NCI-H2196 treated with DMSO at 0.1 percent for 48 hours (cell line): ENCODE measurements around the gene PADI4.
"Not testable (repeated sequence)": the region's sequence is repeated elsewhere in the genome, so short reads cannot be mapped to it uniquely, and the experiment has no call there.

Experiments
- DNase-seq: peaks from one replicate; lab custom pipeline; 2025; ENCODE audit not compliant: unreplicated experiment; lab: John Stamatoyannopoulos, UW

The PADI4 gene

DNA sequence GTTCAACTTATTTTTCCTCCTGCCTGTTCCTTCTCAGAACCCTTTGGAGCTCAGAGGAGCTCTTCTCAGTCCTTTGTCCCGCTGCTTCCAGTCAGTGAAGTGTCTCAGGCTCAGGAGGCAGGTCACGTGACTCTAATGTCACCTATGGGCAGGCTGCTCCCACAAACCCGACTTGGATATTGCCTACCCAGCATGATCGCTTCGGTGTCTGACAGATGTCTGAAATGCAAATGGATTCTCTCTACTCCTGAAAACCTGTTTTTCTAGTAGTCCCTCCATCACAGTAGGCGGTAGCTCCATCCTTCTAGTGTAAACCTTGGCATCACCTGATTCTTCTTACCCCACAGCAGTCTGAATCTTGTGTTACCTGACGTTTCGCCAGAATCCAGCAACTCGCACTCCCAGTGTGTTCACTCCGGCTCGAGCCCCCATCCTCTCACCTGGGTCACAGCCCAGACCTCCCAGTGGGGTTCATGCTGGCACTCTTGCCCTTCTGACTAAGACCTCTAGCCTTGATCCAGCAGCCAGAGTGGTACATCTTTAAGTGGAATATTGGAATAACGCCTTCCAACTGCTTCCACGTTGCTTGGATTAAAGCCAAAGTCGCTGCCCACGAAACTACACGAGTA is 69.4 kb downstream of the PADI4 start:
- DNase-seq, result no peak

- no peak for DNase-seq
These were observed 73.2 kb downstream of the PADI4 start for GRCh38 chr1:17381161-17381560.

GRCh38 chr1:17392199-17392740 is 84.3 kb downstream of the PADI4 start:
- DNase-seq, result no peak

DNA sequence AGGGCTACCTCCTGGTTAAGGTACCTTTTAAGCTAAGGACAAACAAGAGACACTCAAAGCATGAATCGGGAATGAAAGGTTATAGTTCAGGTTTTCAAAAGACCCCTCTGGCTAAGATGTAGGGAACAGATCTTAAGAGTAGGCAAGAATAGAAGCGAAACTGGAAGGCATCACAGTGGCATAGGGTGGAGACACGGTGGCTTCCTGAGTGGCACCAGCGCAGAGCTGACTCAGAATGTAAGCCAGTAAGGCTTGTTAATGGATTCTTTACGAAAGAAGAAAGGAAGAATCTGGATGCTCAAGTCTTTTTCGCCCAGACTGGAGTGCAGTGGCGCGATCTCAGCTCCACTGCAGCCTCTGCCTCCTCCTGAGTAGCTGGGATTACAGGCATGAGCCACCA is 85.2 kb downstream of the PADI4 start:
- no peak for DNase-seq

DNA sequence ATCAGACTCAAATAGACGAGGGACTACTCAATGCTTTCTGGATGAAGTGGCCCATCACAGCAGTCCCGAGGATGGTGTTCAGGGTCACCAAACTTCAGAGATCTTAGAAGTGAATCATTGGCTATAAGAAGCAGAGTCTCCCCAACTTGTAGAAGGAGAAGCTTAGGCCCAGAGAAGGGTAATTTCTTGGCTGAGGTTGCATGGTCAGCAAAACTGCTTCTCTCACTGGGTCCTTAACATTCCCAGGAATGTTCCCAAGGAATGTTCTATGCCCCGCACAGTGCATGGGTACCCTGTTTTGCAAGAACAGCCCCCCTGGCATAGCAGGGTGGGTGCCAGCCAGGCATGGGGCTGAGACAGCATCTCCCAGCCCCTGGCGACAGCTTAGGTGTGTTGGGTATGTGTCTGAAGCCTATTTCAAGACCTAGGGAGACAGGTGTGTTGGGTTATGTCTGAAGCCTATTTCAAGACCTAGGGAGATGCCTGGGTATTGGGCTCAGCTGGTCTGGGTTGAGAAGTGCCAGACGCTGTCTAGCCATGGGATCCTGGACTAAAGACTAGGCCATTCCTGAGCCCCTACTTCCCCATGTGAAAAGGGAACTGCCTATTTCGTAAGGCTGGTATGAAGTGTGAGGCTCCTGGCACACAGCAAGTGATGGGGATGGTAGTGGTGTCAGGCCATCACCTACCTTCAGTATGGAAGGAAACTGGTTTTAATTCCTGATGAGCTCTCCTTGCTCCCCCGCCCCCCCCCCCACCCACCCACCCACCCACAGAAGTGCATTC is 90.1 kb downstream of the PADI4 start:
- DNase-seq, result no peak

DNA sequence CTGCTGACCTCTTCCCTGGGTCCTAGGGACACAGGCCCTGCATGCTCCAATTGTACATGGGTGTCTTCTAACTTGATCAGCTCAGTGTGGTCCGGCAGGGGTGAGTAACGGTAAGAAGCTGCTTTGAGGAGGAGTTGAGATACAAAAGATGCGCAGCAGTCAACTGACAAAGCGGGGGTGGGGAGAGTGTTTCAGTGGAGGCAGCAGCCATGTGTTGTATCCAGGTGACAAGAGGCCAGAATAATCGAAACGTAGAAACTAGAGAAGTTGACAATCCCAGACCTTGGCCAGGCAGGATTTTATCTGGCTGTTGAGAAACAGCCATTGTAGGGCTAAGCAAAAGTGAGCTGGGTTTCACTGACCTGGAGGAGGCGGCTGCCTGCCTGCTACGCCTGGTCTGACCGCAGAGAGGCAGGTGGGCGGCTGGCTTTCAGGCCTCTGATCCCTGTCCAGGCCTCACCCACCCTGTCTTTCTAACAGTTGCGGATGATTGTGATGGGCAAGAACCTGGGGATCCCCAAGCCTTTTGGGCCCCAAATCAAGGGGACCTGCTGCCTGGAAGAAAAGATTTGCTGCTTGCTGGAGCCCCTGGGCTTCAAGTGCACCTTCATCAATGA is 92.8 kb downstream of the PADI4 start:
- no peak for DNase-seq

DNA sequence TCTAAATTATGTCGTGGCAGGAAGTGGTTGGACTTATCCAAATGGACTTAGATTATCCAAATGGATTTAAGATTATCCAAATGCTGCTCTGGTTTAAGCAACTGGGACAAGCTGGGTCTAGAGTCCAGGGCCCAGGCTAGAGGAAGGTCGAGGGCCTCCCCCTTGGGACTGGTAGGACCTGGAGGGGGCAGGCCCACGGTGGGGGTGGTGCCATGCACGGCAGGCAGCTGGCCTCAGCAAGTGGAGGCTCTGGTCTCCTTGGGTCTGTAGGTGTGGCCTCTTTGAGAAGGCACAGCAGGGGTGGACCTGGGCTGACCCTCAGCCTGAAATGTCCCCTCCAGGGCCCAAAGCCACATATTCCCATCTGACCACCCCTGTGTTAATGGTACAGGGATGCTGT is 93.8 kb downstream of the PADI4 start:
- no peak for DNase-seq

DNA sequence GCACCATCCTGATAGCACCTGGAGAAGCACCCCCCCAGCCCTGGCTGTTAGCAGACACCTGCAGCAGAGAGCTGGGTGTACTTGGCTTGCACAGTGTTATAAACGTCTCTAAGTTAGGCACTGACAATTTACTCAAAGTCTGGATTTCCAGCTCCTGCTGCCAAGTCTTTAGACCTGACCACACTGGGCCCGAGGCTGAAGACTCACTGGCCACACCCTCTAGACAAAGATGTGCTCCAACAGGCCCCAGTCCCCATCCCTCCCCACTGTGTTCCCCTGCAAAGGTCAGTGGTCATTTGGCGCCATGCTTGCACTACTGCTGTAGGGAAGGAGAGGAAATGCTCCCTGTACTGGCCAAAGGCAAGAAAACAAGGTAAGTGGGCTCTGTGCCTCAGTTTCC is 95.1 kb downstream of the PADI4 start:
- DNase-seq, result no peak

- no peak for DNase-seq
These were observed 96.2 kb downstream of the PADI4 start for GRCh38 chr1:17404034-17404684.

DNA sequence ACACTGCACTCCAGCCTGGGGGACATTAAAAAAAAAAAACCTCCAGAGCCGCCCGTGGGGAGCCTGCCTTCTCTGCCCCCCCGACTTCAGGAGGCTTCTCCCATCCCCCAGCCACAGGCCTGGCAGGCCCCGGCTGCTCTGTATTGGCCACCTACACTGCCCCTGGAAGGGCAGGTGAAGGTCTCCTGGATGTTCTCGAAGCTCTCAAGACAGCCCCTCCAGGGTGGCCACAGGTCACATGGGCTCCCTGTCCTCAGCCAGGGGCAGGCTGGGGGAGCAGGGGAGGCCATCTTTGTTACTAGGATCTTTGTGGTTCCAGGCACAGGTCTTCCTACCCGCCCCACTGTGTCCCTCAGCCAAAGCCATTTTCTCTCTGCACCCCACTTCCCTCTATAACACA is 96.8 kb downstream of the PADI4 start:
- no peak for DNase-seq

GRCh38 chr1:17405898-17406759 is 98.1 kb downstream of the PADI4 start:
- peak; percentile 38 for DNase-seq

DNA sequence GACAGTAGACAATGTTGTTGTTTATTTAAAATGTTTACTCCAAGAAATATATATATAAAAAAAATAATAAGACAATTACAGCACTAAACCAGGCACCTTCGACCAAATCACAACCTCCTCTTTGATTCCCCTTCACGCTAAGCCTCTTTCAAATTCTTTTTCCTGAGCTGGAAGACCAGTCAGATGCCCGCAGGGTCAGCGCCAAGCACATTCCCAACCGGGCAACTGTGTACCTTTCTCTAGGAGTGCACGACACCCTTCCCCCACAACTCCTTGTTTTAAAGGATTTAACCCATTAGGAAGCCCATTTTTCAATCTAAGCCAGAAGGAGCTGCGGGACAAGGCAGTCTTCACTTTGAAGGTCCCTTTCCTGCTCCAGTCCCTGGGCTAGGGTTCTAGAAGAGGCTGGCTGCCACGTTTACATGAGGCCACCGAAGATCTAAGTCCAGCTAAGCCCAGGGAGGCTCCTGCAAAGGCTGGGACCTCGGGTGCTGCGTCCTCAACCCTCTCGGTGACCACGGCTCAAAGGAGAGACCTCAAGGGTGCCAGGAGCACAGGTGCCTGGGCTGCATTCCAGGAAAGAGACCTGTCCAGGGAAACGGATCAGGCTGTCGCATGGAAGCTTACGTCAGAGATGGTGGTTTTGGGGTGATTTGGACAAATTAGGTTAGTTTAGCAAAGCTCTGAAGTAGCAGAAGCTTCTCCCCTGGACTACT is 98.9 kb downstream of the PADI4 start:
- DNase-seq, result not testable (repeated sequence)

DNA sequence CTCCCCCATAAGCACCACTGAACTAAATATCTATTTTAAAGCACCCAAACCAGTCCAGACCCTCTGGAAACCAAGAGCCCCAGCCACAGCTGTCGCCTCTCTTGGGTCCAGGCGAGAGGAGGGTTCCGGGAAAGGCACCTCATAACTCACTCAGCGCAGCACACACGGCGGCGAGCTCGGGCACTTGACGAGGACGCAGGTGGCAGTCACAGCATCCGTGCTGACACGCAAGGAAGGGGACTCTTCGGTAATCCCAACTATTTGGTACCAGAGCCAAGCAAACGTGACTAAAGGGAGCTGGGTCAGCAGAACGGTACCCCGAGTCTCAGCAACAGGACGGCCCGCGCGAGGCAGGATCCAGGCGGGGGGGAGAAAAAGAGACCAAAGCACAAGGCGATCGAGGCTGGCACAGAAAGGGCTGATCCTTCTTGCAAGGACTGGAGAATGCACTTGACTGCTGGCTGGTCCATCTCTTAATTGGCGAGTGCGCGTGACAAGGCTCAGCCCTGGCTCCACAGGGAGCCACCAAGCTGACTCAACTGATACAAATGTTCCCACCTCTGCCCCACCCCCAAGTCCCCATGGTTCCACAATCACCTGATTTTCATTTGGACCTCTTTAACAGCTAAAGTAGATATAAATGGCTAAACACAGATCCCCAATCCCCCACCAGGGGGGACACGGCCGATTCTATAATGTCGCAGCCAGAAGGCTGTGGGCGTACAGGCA is 100.0 kb downstream of the PADI4 start:
- DNase-seq, result not testable (repeated sequence)

- no peak for DNase-seq
These were observed 101.4 kb downstream of the PADI4 start for GRCh38 chr1:17409391-17409811.

- no peak for DNase-seq
These were observed 104.3 kb downstream of the PADI4 start for GRCh38 chr1:17412093-17412870.
